NCI-H1105 (cell line): Measurements from ENCODE around the gene NOC4L.
"Not testable (repeated sequence)": the region's sequence is repeated elsewhere in the genome, so short reads cannot be mapped to it uniquely, and the experiment has no call there.

Experiments
- DNase-seq: peaks from one replicate; lab custom pipeline; 2025; lab: John Stamatoyannopoulos, UW

Gene NOC4L

DNA sequence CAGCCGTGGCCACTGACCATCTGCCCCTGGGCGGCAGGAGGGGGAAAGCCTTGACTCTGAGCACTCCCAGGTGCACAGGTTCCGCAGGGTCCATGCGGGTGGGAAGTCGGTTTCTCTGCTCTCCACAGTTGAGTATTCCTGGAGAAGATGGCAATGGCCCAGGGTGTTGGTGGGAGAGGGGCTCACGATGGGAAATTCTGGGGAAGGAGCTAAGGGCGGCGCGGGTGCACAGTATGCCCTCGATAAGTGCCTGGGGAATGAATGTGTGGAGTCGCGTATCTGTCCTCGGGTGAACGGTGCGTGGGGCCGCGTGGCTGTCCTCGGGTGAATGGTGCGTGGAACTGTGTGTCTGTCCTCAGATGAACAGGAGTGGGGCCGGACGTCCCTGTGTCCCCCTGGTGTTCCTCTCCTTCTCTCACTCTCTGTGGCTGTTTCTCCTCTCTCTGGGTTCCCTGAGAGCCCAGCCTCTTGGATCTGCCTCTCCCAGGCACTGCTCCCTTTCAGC lies 38.0 kb downstream of the NOC4L start:
- DNase-seq: no peak

DNA sequence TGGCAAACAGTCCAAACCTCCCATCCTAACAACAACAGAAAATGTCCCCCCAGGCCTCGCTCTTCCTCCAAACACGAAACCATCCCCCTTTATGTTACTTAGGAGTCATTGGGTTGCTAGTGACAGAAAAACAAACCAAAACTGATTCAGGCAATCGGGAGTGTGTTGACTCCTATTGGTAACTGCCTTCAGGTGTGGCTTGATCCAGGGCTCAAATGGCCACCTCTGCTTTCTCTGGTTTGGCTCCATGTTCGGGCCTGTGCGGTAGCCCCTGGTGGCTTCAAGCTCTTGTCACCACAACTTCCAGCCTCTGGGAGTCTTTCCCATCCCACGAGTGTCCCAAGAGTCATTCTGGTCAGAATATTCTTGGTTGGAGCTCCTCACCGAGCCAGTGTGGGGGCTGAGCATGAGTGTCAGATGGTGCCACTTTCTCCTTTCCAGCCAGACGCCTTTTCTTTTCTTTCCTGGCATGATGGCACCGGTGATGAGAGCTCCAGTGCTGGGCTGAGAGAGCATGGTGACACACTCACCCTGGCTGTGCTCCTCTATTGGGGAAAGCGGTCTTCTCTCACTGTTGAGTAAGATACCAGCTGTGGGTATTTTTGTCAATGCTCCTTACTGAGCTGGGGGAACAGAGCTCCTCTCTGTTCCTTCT lies 38.6 kb downstream of the NOC4L start:
- no peak for DNase-seq

DNA sequence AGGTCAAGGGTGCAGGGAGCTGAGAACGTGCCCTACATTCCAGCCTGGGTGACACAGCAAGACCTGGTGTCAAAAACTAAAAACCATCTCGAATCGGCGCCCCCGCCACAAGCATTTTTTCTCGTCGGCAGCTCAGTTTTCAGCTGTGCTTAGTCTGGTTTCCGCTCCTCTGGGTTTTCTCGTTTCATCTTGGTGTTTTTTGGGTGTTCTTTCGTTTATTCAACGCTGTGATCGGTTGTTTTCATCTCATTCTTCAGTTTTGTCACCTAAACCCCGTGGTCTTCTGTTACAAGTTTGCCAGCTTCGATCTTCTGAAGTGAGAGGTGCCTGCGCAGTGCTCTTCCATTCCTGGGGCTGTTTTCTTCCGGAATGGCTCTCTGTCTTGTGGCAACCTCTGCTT lies 41.4 kb downstream of the NOC4L start:
- DNase-seq: no peak

DNA sequence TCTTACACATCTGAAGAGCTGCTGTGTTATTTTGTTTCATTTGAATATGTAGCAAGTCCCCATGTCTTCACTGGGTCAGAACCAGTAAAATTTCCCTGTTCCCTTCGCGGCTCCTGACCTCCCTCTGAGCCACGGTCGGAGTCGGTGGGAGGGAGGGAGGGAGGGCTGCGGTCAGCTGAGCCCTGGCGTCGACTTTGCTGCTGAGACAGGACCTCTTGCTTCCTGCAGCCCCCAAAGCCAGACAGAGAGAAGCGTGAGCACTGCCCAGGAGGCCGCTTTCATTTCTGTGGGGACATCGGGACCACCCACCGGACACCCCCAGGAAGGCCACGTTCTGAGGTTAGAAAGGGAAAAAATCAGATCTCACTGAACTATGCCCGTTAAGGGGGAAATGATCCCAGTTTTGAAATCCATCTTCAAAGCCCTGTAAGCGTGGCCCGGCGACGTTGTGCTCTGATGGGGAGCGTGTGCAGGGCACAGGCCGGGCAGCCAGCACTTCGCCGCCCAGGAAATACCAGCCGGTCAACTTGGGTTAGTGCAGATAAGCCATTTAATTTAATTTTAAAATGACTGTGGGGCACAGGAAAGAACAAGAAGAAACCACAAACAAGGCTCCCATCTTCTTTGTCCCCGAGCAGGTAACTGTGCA lies 42.1 kb downstream of the NOC4L start:
- no peak for DNase-seq

DNA sequence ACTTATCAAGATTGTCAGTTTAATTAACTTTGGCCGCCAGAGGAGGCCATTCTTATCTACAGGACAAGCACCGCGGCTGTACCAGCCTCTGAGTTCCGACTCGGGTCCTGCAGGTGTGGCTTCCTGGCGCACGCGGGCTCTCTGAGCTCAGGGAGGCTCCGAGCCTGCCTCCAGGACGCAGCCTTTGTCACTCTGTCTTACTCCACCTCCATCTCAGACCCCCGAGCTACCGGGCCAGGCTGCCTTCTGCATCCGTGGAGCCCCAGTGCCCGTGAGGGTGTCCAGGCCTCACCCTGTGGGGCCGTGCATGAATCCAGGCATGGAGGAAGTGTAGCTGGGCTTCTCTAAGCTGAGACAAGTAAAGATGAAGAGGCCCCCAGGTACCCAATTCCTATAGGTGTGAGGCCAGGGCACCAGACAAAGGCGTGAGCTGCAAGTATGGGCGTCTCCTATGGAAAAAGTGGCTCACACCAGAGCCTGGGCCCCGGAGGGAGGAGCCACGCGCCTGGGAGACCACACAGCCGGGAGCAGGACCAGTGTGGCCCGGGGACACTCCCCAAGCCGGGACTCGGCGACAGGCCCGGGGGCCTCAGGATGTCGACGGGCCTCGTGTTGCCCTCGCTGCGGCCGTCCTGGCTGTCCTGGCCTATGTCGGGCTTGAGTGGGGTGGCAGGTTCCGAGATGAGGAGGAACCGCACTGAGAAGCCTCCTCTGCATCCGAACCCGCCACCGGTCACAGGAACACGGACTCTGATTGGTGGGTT lies 42.8 kb downstream of the NOC4L start:
- no peak for DNase-seq

DNA sequence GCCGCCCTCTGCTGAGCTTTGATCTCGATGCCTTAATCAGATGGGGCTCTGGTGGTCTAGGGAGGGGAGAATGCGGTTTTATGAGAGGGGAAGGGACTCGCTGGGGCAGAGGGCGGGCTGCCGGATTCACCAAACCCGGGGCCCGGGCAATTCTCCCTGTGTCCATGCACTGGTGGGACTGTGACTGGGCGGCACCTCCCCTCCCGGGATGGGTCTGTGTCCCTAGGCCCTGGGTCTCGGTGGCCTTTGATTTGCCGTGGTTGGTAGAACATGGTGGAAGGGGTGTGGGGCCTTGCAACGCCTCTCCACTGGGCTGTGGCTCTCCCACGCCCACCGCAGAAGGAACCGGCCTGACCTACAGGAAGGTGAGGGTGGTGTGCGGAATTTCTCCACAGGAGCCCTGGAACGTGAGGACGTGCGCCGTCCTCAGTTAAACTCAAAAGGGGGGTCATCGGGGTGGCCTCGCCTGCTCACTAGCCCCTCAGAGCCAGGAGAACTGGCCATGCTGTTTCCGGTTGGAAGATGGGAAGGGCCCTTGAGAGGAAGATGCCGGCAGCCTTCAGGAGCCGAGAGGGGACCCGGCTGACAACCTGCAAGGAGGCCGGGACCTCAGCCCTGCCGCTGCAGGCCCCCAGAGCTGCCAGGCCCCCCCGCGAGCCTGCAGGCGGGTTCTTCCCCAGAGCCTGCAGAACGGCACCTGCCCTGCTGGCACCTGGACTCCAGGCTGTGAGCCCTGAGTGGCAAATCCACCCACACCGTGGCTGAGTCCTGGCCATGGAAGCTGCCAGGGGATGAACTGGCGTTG lies 43.6 kb downstream of the NOC4L start:
- no peak for DNase-seq

DNA sequence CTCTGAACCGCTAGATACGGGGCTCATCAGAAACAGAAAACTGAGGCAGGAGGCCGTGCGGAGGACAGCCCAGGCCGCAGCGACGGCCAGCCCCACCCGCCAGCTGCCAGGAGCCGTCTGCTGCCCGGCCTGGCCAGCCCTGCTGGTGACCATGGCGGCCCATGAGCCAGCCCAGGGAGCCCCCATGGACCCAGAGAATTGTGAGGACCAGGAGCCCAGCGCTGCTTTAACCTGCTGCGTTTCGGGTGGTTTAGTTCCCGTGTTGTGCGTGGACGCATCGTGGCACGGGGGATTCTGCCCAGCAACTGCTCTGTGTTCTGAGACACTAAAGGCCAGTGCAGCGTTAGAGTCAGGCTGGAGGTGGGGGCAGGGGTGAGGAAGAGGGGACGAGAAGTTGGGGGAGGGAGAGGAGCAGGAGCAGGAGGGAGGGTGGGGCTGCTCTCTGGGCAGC lies 44.2 kb downstream of the NOC4L start:
- DNase-seq: no peak

DNA sequence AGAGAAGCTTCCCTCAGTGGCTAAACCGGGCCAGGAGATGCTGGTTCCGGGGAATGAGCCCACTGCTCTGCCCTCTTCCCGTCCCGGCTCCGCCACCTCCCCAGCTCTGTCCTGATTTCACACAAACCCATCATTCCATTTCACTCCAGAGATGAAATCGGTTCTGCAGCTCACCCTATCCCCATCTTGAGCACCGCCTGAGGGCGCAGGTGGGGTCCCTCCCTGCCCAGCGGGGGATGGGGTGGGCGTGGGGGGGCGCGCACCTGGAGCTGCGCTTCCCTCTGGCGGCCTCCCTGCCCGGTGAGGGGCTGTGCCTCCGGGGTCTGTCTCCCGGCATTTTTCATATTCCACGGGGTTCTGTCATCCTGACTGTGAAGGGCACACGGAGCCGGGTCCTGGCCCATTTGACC lies 44.7 kb downstream of the NOC4L start:
- DNase-seq: no peak

DNA sequence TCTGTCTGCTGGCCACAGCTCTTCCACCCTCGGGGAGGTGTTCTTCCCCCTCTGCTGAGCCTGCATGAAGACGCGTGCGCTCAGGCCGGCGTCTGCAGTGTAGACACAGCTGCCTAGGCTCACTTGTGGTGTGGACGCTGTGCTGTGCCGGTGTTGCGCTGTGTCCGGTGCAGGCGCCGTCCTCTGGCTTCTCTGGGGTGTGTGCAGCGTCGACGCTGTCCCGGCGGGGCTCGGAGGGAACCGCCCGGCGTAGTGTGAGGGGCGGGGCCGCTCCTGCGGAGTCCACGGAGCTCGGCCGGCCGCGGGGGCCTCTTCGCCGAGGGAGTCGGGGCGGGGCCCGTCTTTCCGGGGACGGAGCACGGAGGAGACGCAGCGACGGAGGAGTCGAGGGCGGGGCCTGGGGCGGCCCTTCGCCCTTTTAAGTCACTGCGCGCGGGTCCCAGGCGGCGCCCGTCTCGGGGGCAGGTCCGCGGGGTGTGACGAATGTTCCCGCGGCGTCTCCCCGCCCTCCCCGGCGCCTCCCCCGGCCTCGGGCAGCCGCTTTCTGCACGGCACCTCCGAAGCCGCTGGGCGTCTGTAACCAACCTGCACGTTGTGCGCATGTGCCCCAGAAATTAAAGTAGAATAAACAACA lies 45.2 kb downstream of the NOC4L start:
- DNase-seq: peak; percentile 73

DNA sequence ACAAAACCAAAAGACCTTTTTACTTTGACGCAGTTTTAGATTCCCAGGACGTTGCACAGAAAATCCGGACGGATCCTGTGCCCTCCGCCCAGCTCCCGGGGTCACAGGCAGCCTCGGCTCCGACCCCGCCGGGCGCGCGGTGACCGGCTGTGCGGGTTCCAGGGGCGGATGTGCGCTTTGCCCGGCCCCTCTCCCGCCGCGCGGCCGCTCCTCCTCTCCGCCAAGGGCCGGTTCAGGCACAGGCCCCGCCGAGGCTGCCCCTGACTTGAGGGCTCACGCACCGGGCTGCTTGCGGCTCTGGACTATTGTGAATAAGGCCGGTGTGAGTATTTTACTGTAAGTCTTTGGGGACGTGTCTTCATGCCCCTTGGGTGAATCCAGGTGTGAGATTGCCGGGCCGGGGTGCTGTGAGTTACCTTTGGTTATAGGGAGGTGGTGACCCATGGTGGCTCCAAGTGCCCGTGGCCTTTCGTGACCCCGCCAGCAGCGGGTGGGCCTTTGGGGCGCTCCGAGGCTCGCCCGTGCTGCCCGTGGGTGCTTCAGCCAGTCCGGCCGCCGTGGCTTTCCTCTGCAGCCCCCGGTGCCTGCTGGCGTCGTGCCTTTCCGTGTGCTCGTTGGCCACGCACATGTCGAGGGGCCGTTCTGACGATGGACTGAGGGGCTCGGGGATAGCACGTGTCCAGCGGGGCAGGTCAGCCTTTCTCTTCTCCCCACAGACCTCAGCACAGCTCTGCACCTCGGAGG lies 45.9 kb downstream of the NOC4L start:
- no peak for DNase-seq

DNA sequence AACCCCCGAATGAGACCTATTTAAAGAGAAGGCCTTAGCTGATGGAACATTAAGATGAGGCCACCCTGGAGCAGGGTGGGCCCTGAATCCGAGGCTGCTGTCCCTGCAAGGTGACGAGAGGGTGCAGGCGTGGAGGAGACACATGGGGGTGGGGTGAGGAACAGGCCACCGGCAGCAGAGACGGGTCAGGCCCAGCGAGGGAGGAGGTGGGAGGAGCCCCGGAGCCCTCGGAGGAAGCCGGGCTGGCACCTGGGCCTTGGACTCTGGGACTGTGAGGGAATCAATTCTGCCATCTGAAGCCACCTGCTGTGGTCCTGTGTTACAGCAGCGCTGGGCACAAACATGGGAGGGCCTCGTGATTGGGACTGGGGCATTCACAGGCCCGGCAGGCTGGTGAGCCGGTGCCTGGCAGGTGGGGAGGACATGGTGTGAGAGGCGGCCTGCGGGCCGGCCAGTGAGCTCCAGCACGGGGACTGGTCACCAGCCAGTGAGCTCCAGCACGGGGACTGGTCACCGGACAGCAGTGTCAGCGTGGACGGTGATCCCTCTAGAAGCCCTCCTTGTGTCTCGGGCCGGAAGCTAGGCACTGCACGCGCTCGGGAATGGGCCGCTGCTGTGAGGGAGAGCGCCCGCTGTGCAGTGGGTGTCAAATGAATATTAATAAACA lies 46.7 kb downstream of the NOC4L start:
- no peak for DNase-seq

DNA sequence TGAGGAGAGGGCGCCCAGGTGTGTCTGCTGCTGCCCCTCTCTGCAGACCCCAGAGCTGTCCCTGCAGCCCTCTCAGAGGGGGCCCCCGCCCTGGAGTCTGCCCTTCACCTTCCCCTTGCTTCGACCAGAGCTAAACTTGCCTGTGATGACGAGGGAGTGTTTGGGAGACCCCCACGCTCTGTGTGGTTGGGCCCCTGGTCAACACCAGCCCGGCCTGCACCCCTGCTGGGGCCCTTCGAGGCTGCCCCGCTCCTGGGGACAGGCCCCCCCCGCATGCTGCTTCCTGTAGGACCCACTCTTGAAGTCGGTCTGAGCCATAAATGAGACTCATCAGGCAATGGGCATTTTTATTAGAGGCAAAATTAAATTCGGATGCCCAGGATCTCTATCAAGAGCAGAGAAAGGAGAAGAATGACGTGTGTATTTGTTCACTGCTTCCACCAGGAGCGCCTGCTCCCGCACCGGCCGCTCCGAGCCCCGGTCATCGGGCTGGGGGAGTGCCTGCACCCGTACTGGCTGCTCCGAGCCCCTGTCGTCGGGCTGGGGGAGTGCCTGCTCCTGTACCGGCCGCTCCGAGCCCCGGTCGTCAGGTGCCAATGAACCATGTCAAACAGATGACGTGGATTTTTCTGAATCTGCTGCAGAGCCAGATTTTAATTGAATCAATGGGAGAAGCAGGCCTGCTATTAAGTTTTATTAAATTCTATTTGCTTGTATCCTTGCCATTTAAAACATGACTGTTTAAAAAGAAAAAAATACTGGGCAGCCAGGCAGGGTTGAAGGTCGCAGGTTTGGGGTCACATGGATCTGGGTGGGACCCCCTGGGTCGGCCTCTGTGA lies 47.7 kb downstream of the NOC4L start:
- DNase-seq: no peak

DNA sequence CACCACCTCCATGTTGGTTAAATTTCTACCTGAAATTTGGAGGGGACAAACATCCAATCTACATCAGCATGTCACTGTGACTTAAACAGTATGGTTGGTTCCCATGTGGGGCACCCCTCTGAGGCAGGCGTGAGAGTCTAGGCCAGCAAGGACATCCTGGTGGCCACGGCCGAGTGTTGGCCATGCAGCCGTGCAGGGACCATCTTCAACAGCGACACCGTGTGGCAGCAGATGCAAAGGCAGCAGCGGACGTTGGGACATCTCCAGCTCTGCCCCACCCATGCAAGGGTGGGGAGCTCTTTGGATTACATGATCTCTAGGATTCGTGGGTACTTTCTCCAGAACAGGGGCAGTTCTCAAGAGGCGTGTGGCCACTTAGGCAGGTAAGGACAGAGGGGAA lies 49.8 kb downstream of the NOC4L start:
- no peak for DNase-seq

DNA sequence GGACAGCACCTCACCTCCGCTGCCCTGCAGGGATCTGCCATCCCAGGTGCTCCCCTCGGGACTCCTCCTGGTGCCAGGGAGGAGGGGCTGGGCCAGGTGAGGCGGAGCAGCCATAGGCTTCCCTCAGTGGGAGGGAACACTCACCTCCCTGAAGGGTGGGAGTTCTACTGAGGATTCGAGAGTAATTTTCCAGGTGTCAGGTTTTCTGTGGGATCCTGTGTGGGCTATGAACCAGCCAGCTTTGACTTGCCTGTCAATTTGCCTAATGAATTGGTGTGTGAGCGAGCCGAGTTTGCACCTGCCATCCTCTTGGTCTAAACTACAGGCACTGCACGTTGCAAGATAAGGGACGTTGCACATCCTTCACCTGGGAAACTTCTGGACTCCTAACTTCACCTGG lies 50.3 kb downstream of the NOC4L start:
- DNase-seq: peak; percentile 39

DNA sequence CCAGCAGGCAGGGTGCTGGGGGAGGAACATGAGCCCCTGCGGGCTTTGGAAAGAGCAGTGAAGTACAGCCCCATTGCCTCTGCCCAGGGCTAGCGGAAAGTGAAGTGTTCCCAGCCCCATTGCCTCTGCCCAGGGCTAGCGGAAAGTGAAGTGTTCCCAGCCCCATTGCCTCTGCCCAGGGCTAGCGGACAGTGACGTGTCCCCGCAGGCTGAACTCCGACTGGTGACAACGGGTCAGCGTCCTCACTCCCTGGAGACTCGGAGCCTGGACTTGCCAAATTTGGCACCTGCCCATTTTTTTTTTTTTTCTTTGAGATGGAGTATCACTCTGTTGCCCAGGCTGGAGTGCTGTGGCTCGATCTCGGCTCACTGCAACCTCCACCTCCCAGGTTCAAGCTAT lies 51.0 kb downstream of the NOC4L start:
- not testable (repeated sequence) for DNase-seq

DNA sequence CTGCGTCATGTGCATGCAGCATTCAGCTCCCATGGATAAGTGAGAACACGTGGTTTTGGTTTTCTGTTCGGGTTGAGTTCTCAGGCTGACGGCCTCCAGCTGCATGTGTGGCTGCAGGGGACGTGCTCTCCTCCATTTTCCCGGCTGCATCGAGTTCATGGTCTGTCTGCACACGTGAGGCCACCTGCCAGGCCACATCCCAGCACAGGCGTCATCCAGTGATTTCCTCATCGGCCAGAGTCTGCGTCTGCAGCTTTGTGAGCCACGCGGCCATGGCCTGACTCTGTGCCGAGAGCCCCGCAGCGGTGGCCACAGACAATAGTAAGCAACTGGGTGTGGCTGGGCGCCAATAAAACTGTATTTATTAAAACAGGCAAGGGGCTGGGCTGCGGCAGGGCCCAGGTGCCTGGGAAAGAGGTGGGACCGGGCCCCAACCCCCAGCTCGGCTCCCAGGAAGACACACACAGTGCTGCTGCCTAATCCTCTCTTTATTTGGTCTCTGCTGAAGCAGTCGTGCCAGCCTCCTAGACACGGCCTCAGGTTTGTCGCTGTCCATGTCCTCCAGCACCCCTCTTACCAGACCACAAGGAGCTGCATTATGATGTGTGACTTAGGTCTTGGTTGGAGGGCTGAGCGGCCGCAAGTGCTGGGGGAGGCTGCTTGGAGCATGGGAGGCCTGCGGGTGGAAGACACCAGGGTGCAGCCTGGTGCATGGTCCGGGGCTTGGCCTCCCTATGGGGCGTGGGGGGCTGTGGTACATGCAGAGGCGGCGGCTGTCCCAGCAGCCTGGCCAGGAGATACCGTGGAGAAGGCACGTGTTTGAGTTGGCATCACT lies 52.0 kb downstream of the NOC4L start:
- no peak for DNase-seq

DNA sequence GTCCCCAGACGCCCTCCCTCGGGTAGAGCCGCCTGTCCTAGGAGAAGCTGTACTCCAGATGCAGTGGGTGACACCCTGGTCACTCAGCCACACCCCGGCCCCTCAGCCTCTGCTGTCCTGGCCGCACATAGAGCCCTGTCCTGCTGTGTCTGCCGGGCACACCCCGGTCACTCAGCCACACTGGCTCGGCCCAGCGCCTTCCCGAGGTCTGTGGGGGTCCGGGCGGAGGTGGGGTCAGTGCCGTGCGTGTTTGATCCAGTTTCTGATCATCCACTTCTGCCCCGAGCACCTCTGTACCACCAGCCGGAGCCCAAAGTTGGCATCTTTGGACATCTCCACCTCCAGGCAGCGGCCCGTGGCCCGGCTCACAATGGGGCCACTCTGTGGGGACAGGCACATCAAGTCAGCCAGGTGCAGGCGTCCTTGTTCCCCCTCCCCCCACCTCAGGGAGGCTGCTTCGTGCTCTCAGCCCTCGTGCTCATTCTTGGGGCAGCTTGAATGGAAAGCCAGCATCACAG lies 52.7 kb downstream of the NOC4L start:
- no peak for DNase-seq
